Keratinocyte (primary cell): Measurements from ENCODE around the gene SNHG17. TPM values are rescaled to one million over a fixed set of nuclear protein-coding genes. Genes with fewer than 3 reads are reported as not detected.

ENCODE experiments used
- DNase-seq: peaks from one replicate; pipeline ENCODE4 v3.0.0-alpha.2; 2011; ENCODE audit warnings: low read depth, missing footprints, low spot score
- FAIRE-seq: peaks from 2 replicates; lab custom pipeline; 2011; peaks lifted over from hg19 to GRCh38; lab: Jason Lieb, UNC
- H2AFZ ChIP-seq: 2 replicates; pipeline ENCODE4 v1.6.0; 2012; ENCODE audit warnings: low read length, control low read depth, inconsistent platforms; ENCODE audit not compliant: control insufficient read depth
- H3K27ac ChIP-seq: 2 replicates; pipeline ENCODE4 v1.5.1; 2011; ENCODE audit warnings: low read length; ENCODE audit not compliant: control insufficient read depth, insufficient read depth
- H3K27me3 ChIP-seq: 3 replicates; pipeline ENCODE4 v1.6.0; 2011; ENCODE audit warnings: low read length; ENCODE audit not compliant: control insufficient read depth, insufficient read depth; ENCODE audit errors: extremely low read depth
- H3K36me3 ChIP-seq, 2 experiments: 2 replicates in 1 of 2; 3 replicates in 1 of 2; pipeline ENCODE4 v1.5.1; 2011; ENCODE audit warnings: low read length in 2 of 2, mild to moderate bottlenecking in 1 of 2; ENCODE audit not compliant: control insufficient read depth in 2 of 2, insufficient read depth in 2 of 2; ENCODE audit errors: extremely low read depth in 1 of 2
- H3K4me1 ChIP-seq: 3 replicates; pipeline ENCODE4 v1.5.1; 2011; ENCODE audit warnings: low read length; ENCODE audit not compliant: control insufficient read depth, insufficient read depth; ENCODE audit errors: extremely low read depth
- H3K4me2 ChIP-seq: 3 replicates; pipeline ENCODE4 v1.6.0; 2011; ENCODE audit warnings: low read depth, low read length; ENCODE audit not compliant: control insufficient read depth, insufficient read depth; ENCODE audit errors: extremely low read depth
- H3K4me3 ChIP-seq, 3 experiments: fragments of 200-600 bp in 1 of 3; sonication (generic) in 1 of 3; 2 replicates in 2 of 3; 3 replicates in 1 of 3; pipeline ENCODE4 v1.5.1; 2011 to 2016; ENCODE audit warnings: low read length in 3 of 3, mild to moderate bottlenecking in 3 of 3, control low read depth in 2 of 3, inconsistent platforms in 1 of 3, low read depth in 1 of 3, mixed read lengths in 1 of 3, mixed run types in 1 of 3, moderate library complexity in 1 of 3; ENCODE audit not compliant: control insufficient read depth in 2 of 3, insufficient read depth in 2 of 3; ENCODE audit errors: extremely low read depth in 1 of 3
- H3K79me2 ChIP-seq: 2 replicates; pipeline ENCODE4 v1.6.0; 2012; ENCODE audit warnings: low read length; ENCODE audit not compliant: control insufficient read depth, insufficient read depth
- H3K9ac ChIP-seq: 3 replicates; pipeline ENCODE4 v1.6.0; 2011; ENCODE audit warnings: low read length; ENCODE audit not compliant: control insufficient read depth, insufficient read depth; ENCODE audit errors: extremely low read depth
- H3K9me1 ChIP-seq: 3 replicates; pipeline ENCODE4 v1.6.0; 2011; ENCODE audit warnings: low read length; ENCODE audit not compliant: control insufficient read depth, insufficient read depth; ENCODE audit errors: extremely low read depth
- H3K9me3 ChIP-seq: 2 replicates; pipeline ENCODE4 v1.5.1; 2012; ENCODE audit warnings: low read depth, low read length; ENCODE audit not compliant: control insufficient read depth
- H4K20me1 ChIP-seq: 3 replicates; pipeline ENCODE4 v1.6.0; 2011; ENCODE audit warnings: low read length; ENCODE audit not compliant: control insufficient read depth, insufficient read depth; ENCODE audit errors: extremely low read depth
- CTCF ChIP-seq, 3 experiments: IDR thresholded peaks in 1 of 3; conservative IDR thresholded peaks in 1 of 3; optimal IDR thresholded peaks in 1 of 3; 2 replicates in 2 of 3; 3 replicates in 1 of 3; pipeline versions ENCODE3 to v1.5.1; 2011; ENCODE audit warnings: low read length in 3 of 3, mild to moderate bottlenecking in 3 of 3, moderate library complexity in 2 of 3, control low read depth in 1 of 3, inconsistent platforms in 1 of 3; ENCODE audit not compliant: insufficient read depth in 2 of 3; ENCODE audit errors: extremely low read depth in 1 of 3
- EZH2 ChIP-seq: IDR thresholded peaks from one replicate; pipeline ENCODE4 v1.6.1; 2012; ENCODE audit warnings: inconsistent platforms, mild to moderate bottlenecking, low read length, moderate library complexity
- dilution Hi-C: fragments of 300-500 bp; cut with MboI; formaldehyde crosslinking; loops from one replicate; pipeline ENCODE4 v1.7.0; 2020; ENCODE audit warnings: low sequenced_read_pairs; ENCODE audit not compliant: extremely low pct_ligation_motif_present
- polyA plus RNA-seq, 5 experiments: library from polyadenylated mRNA; depleted of rRNA in 3 of 5; stranded (reverse) in 3 of 5; stranded (forward) in 1 of 5; unstranded in 1 of 5; fragments of >200 nt; gene quantifications; 1 replicate in 1 of 5; 2 replicates in 3 of 5; 3 replicates in 1 of 5; pipeline versions ENCODE4 v1.2.1 to v1.2.3, GENCODE V29; 2011 to 2012; ENCODE audit warnings: missing spikeins in 2 of 5, low read depth in 1 of 5, low replicate concordance in 1 of 5

The SNHG17 gene
- polyA plus RNA-seq, 1 donor (not counting 4 experiments of a cell fraction or from before 2014, with no cell fraction given) = 25.3 TPM

GRCh38 chr20:38449046-38449445, 13.9 kb upstream of the SNHG17 start:
- dilution Hi-C loops = no loop called here
- TF ChIP-seq CTCF (optimal IDR thresholded peaks at IDR 0.05 in 1 of 3, IDR thresholded peaks at IDR 0.05 in 1 of 3, conservative IDR thresholded peaks at IDR 0.05 in 1 of 3; ENCODE audit: extremely low read depth in 1 of 3, insufficient read depth in 2 of 3, low read length in 3 of 3) (no peak), EZH2 (no peak)
- DNase-seq = no peak
- Histone ChIP-seq H3K27me3 (no peaks in the 10 kb centered on the region), H4K20me1 (no peaks in the 10 kb centered on the region), H3K9me1 (no peaks in the 10 kb centered on the region), H2AFZ (no peak overlapping the region), H3K4me1 (peaks cover 28% of the 10 kb centered on the region), H3K4me2 (no peak overlapping the region), H3K36me3 (peaks cover 10 to 16% of the 10 kb centered on the region in 2 experiments), H3K27ac (no peak overlapping the region), H3K9me3 (no peaks in the 10 kb centered on the region), H3K9ac (no peak overlapping the region), H3K79me2 (peaks cover 10% of the 10 kb centered on the region), H3K4me3 (no peak overlapping the region)
- FAIRE-seq = no peak

- dilution Hi-C loops = no loop called here
- H3K9me3 ChIP-seq = no peaks in the 10 kb centered on the region
- no peak overlapping the region for H3K27ac ChIP-seq
- no peak overlapping the region for H3K9ac ChIP-seq
- no peaks in the 10 kb centered on the region for H3K27me3 ChIP-seq
- H3K4me3 ChIP-seq = peak overlapping the region in 1 of 3 experiments; percentile 84
- H4K20me1 ChIP-seq = no peaks in the 10 kb centered on the region
- peaks cover 10% of the 10 kb centered on the region for H3K79me2 ChIP-seq
- H3K9me1 ChIP-seq = no peaks in the 10 kb centered on the region
- FAIRE-seq = no peak
- H3K36me3 ChIP-seq = peaks cover 10 to 16% of the 10 kb centered on the region in 2 experiments
- peaks cover 26% of the 10 kb centered on the region for H3K4me1 ChIP-seq
- no peak overlapping the region for H2AFZ ChIP-seq
- TF ChIP-seq CTCF (optimal IDR thresholded peaks at IDR 0.05 in 1 of 3, IDR thresholded peaks at IDR 0.05 in 1 of 3, conservative IDR thresholded peaks at IDR 0.05 in 1 of 3; ENCODE audit: extremely low read depth in 1 of 3, insufficient read depth in 2 of 3, low read length in 3 of 3) = no peak
- TF ChIP-seq EZH2 = no peak
- DNase-seq = no peak
- H3K4me2 ChIP-seq = peak overlapping the region; percentile 87
Measured at GRCh38 chr20:38447931-38448675, 13.0 kb upstream of the SNHG17 start.
